ENCODE results near the gene SLC6A16.
"Not testable (repeated sequence)": the region's sequence is repeated elsewhere in the genome, so short reads cannot be mapped to it uniquely, and the experiment has no call there.

Gene SLC6A16

GRCh38 chr19:49328741-49329140 lies 3.8 kb upstream of the SLC6A16 start:
- FAIRE-seq: no peak

- no peak for FAIRE-seq
These were observed 3.0 kb upstream of the SLC6A16 start for GRCh38 chr19:49327878-49328544.

- FAIRE-seq: no peak
These were observed 1.2 kb upstream of the SLC6A16 start for GRCh38 chr19:49326165-49326704.

- not testable (repeated sequence) for FAIRE-seq
These were observed 765 bp upstream of the SLC6A16 start for GRCh38 chr19:49325756-49326155.

- FAIRE-seq: no peak
These were observed 6.7 kb downstream of the SLC6A16 start for GRCh38 chr19:49318296-49318695.

- FAIRE-seq: no peak
These were observed 8.7 kb downstream of the SLC6A16 start for GRCh38 chr19:49316284-49316683.

- no peak for FAIRE-seq
These were observed 9.9 kb downstream of the SLC6A16 start for GRCh38 chr19:49315111-49315510.

GRCh38 chr19:49309087-49309486 lies 15.9 kb downstream of the SLC6A16 start:
- no peak for FAIRE-seq

GRCh38 chr19:49306734-49307133 lies 18.3 kb downstream of the SLC6A16 start:
- not testable (repeated sequence) for FAIRE-seq

- FAIRE-seq: no peak
These were observed 23.1 kb downstream of the SLC6A16 start for GRCh38 chr19:49301866-49302252.

GRCh38 chr19:49301165-49301865 lies 23.7 kb downstream of the SLC6A16 start:
- no peak for FAIRE-seq

GRCh38 chr19:49298653-49299052 lies 26.3 kb downstream of the SLC6A16 start:
- FAIRE-seq: not testable (repeated sequence)

- no peak for FAIRE-seq
These were observed 27.6 kb downstream of the SLC6A16 start for GRCh38 chr19:49297403-49297802.

GRCh38 chr19:49295208-49295880 lies 29.6 kb downstream of the SLC6A16 start:
- FAIRE-seq: no peak

- no peak for FAIRE-seq
These were observed 30.6 kb downstream of the SLC6A16 start for GRCh38 chr19:49294401-49294800.

GRCh38 chr19:49290517-49290916 lies 34.5 kb downstream of the SLC6A16 start:
- no peak for FAIRE-seq

- FAIRE-seq: not testable (repeated sequence)
These were observed 35.7 kb downstream of the SLC6A16 start for GRCh38 chr19:49289286-49289685.

- not testable (repeated sequence) for FAIRE-seq
These were observed 36.8 kb downstream of the SLC6A16 start for GRCh38 chr19:49288205-49288604.

- FAIRE-seq: no peak
These were observed 37.7 kb downstream of the SLC6A16 start for GRCh38 chr19:49287141-49287770.

GRCh38 chr19:49282184-49282583 lies 42.8 kb downstream of the SLC6A16 start:
- FAIRE-seq: no peak

- FAIRE-seq: no peak
These were observed 52.8 kb downstream of the SLC6A16 start for GRCh38 chr19:49272204-49272603.

GRCh38 chr19:49271080-49271753 lies 53.8 kb downstream of the SLC6A16 start:
- FAIRE-seq: no peak

GRCh38 chr19:49266409-49266808 lies 58.6 kb downstream of the SLC6A16 start:
- FAIRE-seq: not testable (repeated sequence)
